ENCODE data around the gene POU2AF1.

The POU2AF1 gene

DNA sequence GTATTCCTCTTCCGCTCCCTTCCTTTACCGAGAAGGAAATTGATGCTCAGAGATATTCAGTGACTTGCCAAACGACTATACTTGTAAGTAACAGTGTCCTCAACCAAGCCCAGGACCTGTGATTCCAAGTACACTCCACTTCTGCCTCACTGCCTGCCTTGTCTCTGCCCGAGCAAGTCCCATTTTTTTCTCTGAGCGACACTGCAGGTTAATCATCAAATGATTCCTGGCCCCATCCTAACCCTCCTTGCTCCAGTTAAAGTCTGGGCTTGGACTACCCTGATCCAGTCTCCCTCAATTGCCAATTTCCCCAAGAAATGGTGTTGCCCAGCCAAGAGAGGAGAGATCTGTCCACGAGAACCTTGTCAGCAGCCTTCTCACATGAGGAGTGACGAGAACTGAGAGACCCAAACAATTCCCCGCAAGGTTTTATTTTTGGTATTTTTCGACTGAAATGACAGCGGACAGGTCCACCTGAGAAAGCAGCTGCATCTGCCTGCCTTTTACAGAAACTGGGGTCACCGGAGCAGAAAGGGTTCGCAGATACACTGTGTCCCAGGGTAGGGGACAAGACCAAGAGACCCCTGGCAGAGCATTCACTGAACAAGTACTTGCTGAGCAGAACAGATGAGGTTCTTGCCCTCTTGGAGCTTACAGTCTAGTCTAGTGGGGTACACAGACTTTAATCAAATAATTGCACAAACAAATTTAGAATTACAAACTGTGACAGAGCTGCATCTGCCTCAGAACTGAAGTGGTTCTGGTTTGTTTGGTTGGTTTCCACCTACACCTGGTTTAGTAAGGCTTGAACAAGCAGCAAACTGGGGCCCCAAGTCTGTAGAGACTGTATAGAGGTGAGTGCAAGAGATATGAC lies 11.4 kb downstream of the POU2AF1 start:
- Histone ChIP-seq H3K36me3 (ENCODE audit: control insufficient read depth, insufficient read depth, low read length) (no peaks in the 10 kb centered on the region), H2BK120ac (ENCODE audit: low read depth, low read length) (no peak overlapping the region), H4K8ac (ENCODE audit: low read depth, low read length) (no peak overlapping the region), H3K27me3 (ENCODE audit: insufficient read depth, low read length, poor library complexity) (no peaks in the 10 kb centered on the region), H3K79me2 (ENCODE audit: control insufficient read depth, insufficient read depth, low read length) (no peaks in the 10 kb centered on the region), H3K79me1 (ENCODE audit: low read length) (no peaks in the 10 kb centered on the region), H3K9ac (ENCODE audit: low read length) (no peak overlapping the region), H3K23ac (ENCODE audit: low read length) (no peak overlapping the region), H2BK15ac (replicated peaks; ENCODE audit: low read depth) (no peak overlapping the region), H4K5ac (ENCODE audit: low read length) (no peak overlapping the region), H3K4ac (ENCODE audit: low read depth, low read length) (no peak overlapping the region), H3K18ac (ENCODE audit: low read length) (no peak overlapping the region), H3K4me3 (ENCODE audit: low read length) (no peak overlapping the region), H2AK5ac (ENCODE audit: low read length) (no peak overlapping the region), H2BK5ac (ENCODE audit: low read length) (no peak overlapping the region), H3K4me2 (ENCODE audit: low read length) (no peak overlapping the region), H3K4me1 (ENCODE audit: control insufficient read depth, low read depth, low read length) (no peaks in the 10 kb centered on the region), H3K56ac (ENCODE audit: low read length) (no peak overlapping the region), H3K27ac (ENCODE audit: low read depth, low read length) (no peak overlapping the region)
- DNase-seq = no peak
- WGBS (ENCODE audit: extremely low coverage, insufficient coverage, low lambda C conversion rate) = no CpG with 5 or more reads among the region's 12 CpGs

- H3K79me2 ChIP-seq (ENCODE audit: control insufficient read depth, insufficient read depth, low read length) = no peaks in the 10 kb centered on the region
- no peak overlapping the region for H2BK5ac ChIP-seq (ENCODE audit: low read length)
- H2BK120ac ChIP-seq (ENCODE audit: low read depth, low read length) = no peak overlapping the region
- H3K27ac ChIP-seq (ENCODE audit: low read depth, low read length) = no peak overlapping the region
- DNase-seq = no peak
- H3K4ac ChIP-seq (ENCODE audit: low read depth, low read length) = no peak overlapping the region
- H3K9ac ChIP-seq (ENCODE audit: low read length) = no peak overlapping the region
- no peak overlapping the region for H3K4me2 ChIP-seq (ENCODE audit: low read length)
- H2BK15ac ChIP-seq (replicated peaks; ENCODE audit: low read depth) = no peak overlapping the region
- H3K4me3 ChIP-seq (ENCODE audit: low read length) = no peak overlapping the region
- H3K36me3 ChIP-seq (ENCODE audit: control insufficient read depth, insufficient read depth, low read length) = no peaks in the 10 kb centered on the region
- H3K18ac ChIP-seq (ENCODE audit: low read length) = no peak overlapping the region
- no peak overlapping the region for H4K5ac ChIP-seq (ENCODE audit: low read length)
- no peak overlapping the region for H2AK5ac ChIP-seq (ENCODE audit: low read length)
- no peak overlapping the region for H4K8ac ChIP-seq (ENCODE audit: low read depth, low read length)
- H3K4me1 ChIP-seq (ENCODE audit: control insufficient read depth, low read depth, low read length) = no peaks in the 10 kb centered on the region
- no peaks in the 10 kb centered on the region for H3K27me3 ChIP-seq (ENCODE audit: insufficient read depth, low read length, poor library complexity)
- no peak overlapping the region for H3K23ac ChIP-seq (ENCODE audit: low read length)
- no peaks in the 10 kb centered on the region for H3K79me1 ChIP-seq (ENCODE audit: low read length)
- whole genome bisulfite sequencing (ENCODE audit: extremely low coverage, insufficient coverage, low lambda C conversion rate) = no CpG with 5 or more reads among the region's 8 CpGs
- H3K56ac ChIP-seq (ENCODE audit: low read length) = no peak overlapping the region
Observed at GRCh38 chr11:111366560-111367410, 12.3 kb downstream of the POU2AF1 start.

- no peaks in the 10 kb centered on the region for H3K36me3 ChIP-seq (ENCODE audit: control insufficient read depth, insufficient read depth, low read length)
- no peak overlapping the region for H3K56ac ChIP-seq (ENCODE audit: low read length)
- H2AK5ac ChIP-seq (ENCODE audit: low read length) = no peak overlapping the region
- H3K27me3 ChIP-seq (ENCODE audit: insufficient read depth, low read length, poor library complexity) = no peaks in the 10 kb centered on the region
- H3K79me2 ChIP-seq (ENCODE audit: control insufficient read depth, insufficient read depth, low read length) = no peaks in the 10 kb centered on the region
- no peak overlapping the region for H3K18ac ChIP-seq (ENCODE audit: low read length)
- no peak overlapping the region for H2BK15ac ChIP-seq (replicated peaks; ENCODE audit: low read depth)
- H3K4me2 ChIP-seq (ENCODE audit: low read length) = no peak overlapping the region
- H3K4me1 ChIP-seq (ENCODE audit: control insufficient read depth, low read depth, low read length) = no peaks in the 10 kb centered on the region
- no CpG with 5 or more reads among the region's 8 CpGs for WGBS (ENCODE audit: extremely low coverage, insufficient coverage, low lambda C conversion rate)
- no peak overlapping the region for H2BK5ac ChIP-seq (ENCODE audit: low read length)
- H3K79me1 ChIP-seq (ENCODE audit: low read length) = no peaks in the 10 kb centered on the region
- no peak overlapping the region for H3K23ac ChIP-seq (ENCODE audit: low read length)
- no peak overlapping the region for H4K5ac ChIP-seq (ENCODE audit: low read length)
- no peak overlapping the region for H3K27ac ChIP-seq (ENCODE audit: low read depth, low read length)
- H2BK120ac ChIP-seq (ENCODE audit: low read depth, low read length) = no peak overlapping the region
- H4K8ac ChIP-seq (ENCODE audit: low read depth, low read length) = no peak overlapping the region
- H3K9ac ChIP-seq (ENCODE audit: low read length) = no peak overlapping the region
- no peak overlapping the region for H3K4ac ChIP-seq (ENCODE audit: low read depth, low read length)
- no peak overlapping the region for H3K4me3 ChIP-seq (ENCODE audit: low read length)
- no peak for DNase-seq
Observed at GRCh38 chr11:111365722-111366559, 13.1 kb downstream of the POU2AF1 start.

DNA sequence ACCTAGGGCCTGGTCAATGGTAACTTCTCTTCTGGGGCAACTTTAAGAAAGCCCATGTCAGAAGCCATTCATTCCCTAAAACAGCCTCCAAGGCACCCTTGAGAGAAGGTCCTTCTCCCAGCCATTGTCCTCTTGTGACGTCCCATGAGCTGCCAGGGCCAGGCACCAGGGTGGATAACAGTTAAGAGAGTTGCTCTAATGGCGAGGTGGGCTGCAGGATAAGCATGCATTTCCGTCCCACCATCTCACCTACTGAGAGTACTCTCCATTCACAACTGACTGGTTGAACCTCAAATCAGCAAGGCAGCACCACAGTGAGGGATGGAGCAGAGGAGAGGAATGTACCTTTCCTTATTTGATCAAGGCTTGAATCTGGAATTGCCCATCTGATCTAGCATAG lies 14.6 kb downstream of the POU2AF1 start:
- Histone ChIP-seq H2BK5ac (ENCODE audit: low read length) (no peak overlapping the region), H3K4me1 (ENCODE audit: control insufficient read depth, low read depth, low read length) (no peaks in the 10 kb centered on the region), H2BK120ac (ENCODE audit: low read depth, low read length) (no peak overlapping the region), H3K23ac (ENCODE audit: low read length) (no peak overlapping the region), H2BK15ac (replicated peaks; ENCODE audit: low read depth) (no peak overlapping the region), H2AK5ac (ENCODE audit: low read length) (no peak overlapping the region), H3K36me3 (ENCODE audit: control insufficient read depth, insufficient read depth, low read length) (no peaks in the 10 kb centered on the region), H3K18ac (ENCODE audit: low read length) (no peak overlapping the region), H3K4me2 (ENCODE audit: low read length) (no peak overlapping the region), H3K27me3 (ENCODE audit: insufficient read depth, low read length, poor library complexity) (no peaks in the 10 kb centered on the region), H3K27ac (ENCODE audit: low read depth, low read length) (no peak overlapping the region), H3K9ac (ENCODE audit: low read length) (no peak overlapping the region), H3K4ac (ENCODE audit: low read depth, low read length) (no peak overlapping the region), H3K56ac (ENCODE audit: low read length) (no peak overlapping the region), H3K4me3 (ENCODE audit: low read length) (no peak overlapping the region), H3K79me2 (ENCODE audit: control insufficient read depth, insufficient read depth, low read length) (no peaks in the 10 kb centered on the region), H4K8ac (ENCODE audit: low read depth, low read length) (no peak overlapping the region), H3K79me1 (ENCODE audit: low read length) (no peaks in the 10 kb centered on the region), H4K5ac (ENCODE audit: low read length) (no peak overlapping the region)
- no CpG with 5 or more reads among the region's 3 CpGs for WGBS (ENCODE audit: extremely low coverage, insufficient coverage, low lambda C conversion rate)
- no peak for DNase-seq

- H3K27me3 ChIP-seq (ENCODE audit: insufficient read depth, low read length, poor library complexity) = no peaks in the 10 kb centered on the region
- no peak overlapping the region for H4K5ac ChIP-seq (ENCODE audit: low read length)
- no peaks in the 10 kb centered on the region for H3K79me2 ChIP-seq (ENCODE audit: control insufficient read depth, insufficient read depth, low read length)
- H3K18ac ChIP-seq (ENCODE audit: low read length) = no peak overlapping the region
- H2BK120ac ChIP-seq (ENCODE audit: low read depth, low read length) = no peak overlapping the region
- H3K56ac ChIP-seq (ENCODE audit: low read length) = no peak overlapping the region
- no peak overlapping the region for H2BK15ac ChIP-seq (replicated peaks; ENCODE audit: low read depth)
- H3K4ac ChIP-seq (ENCODE audit: low read depth, low read length) = no peak overlapping the region
- H2AK5ac ChIP-seq (ENCODE audit: low read length) = no peak overlapping the region
- no peak for DNase-seq
- H3K23ac ChIP-seq (ENCODE audit: low read length) = no peak overlapping the region
- H3K4me3 ChIP-seq (ENCODE audit: low read length) = no peak overlapping the region
- H3K4me1 ChIP-seq (ENCODE audit: control insufficient read depth, low read depth, low read length) = no peaks in the 10 kb centered on the region
- no peaks in the 10 kb centered on the region for H3K79me1 ChIP-seq (ENCODE audit: low read length)
- H3K9ac ChIP-seq (ENCODE audit: low read length) = no peak overlapping the region
- no peak overlapping the region for H2BK5ac ChIP-seq (ENCODE audit: low read length)
- no peak overlapping the region for H3K4me2 ChIP-seq (ENCODE audit: low read length)
- H3K36me3 ChIP-seq (ENCODE audit: control insufficient read depth, insufficient read depth, low read length) = no peaks in the 10 kb centered on the region
- no peak overlapping the region for H4K8ac ChIP-seq (ENCODE audit: low read depth, low read length)
- H3K27ac ChIP-seq (ENCODE audit: low read depth, low read length) = no peak overlapping the region
Observed at GRCh38 chr11:111363985-111364384, 15.1 kb downstream of the POU2AF1 start.
